ENCODE data around the gene SLC26A11.

SLC26A11 gene

DNA sequence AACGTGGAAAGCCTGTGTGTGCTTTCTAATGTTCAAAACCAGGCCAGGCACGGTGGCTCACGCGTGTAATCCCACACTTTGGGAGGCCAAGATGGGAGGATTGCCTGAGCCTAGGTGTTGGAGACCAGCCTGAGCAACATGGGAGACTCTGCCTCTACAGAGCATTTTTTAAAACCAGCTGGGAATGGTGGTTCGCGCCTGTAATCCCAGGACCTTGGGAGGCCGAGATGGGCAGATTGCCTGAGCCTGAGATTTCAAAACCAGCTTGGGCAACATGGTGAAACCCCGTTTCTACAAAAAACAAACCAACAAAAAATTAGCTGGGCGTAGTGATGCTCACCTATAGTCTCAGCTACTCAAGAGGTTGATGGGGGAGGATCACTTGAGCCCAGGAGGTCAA is 66.8 kb downstream of the SLC26A11 start:
- no peak overlapping the region for H3K4me3 ChIP-seq (ENCODE audit: control insufficient read depth, low read depth, low read length)
- DNase-seq (ENCODE audit: low read depth): no peak
- TF ChIP-seq, protein P1, sequence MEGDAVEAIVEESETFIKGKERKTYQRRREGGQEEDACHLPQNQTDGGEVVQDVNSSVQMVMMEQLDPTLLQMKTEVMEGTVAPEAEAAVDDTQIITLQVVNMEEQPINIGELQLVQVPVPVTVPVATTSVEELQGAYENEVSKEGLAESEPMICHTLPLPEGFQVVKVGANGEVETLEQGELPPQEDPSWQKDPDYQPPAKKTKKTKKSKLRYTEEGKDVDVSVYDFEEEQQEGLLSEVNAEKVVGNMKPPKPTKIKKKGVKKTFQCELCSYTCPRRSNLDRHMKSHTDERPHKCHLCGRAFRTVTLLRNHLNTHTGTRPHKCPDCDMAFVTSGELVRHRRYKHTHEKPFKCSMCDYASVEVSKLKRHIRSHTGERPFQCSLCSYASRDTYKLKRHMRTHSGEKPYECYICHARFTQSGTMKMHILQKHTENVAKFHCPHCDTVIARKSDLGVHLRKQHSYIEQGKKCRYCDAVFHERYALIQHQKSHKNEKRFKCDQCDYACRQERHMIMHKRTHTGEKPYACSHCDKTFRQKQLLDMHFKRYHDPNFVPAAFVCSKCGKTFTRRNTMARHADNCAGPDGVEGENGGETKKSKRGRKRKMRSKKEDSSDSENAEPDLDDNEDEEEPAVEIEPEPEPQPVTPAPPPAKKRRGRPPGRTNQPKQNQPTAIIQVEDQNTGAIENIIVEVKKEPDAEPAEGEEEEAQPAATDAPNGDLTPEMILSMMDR (conservative IDR thresholded peaks at IDR 0.05; ENCODE audit: control insufficient read depth, insufficient read depth, low read depth, low read length): no peak

- no peak overlapping the region for H3K4me3 ChIP-seq (ENCODE audit: control insufficient read depth, low read depth, low read length)
- TF ChIP-seq, protein P1 (conservative IDR thresholded peaks at IDR 0.05; ENCODE audit: control insufficient read depth, insufficient read depth, low read depth, low read length): no peak
- DNase-seq (ENCODE audit: low read depth): no peak
These were observed 67.8 kb downstream of the SLC26A11 start for GRCh38 chr17:80287806-80288567.

DNA sequence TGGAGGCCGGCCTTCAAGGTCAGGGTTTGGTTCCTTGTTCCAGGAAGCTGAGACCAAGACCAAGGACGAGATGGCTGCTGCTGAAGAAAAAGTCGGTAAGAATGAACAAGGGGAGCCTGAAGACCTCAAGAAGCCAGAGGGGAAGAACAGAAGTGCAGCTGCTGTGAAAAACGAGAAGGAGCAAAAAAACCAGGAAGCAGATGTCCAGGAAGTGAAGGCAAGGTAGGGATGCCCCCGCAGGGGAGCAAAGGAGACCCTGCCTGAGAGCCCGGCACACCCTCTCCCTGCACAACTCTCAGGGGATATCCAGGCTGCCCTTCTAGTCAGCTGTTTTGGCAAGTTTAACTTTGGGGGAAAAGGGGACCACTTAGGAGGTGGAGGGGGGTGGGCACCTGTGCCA is 69.4 kb downstream of the SLC26A11 start:
- H3K4me3 ChIP-seq (ENCODE audit: control insufficient read depth, low read depth, low read length): no peak overlapping the region
- DNase-seq (ENCODE audit: low read depth): no peak
- TF ChIP-seq, protein P1 (conservative IDR thresholded peaks at IDR 0.05; ENCODE audit: control insufficient read depth, insufficient read depth, low read depth, low read length): no peak

GRCh38 chr17:80290156-80290555 is 69.9 kb downstream of the SLC26A11 start:
- no peak for DNase-seq (ENCODE audit: low read depth)
- no peak overlapping the region for H3K4me3 ChIP-seq (ENCODE audit: control insufficient read depth, low read depth, low read length)
- TF ChIP-seq, protein P1 (conservative IDR thresholded peaks at IDR 0.05; ENCODE audit: control insufficient read depth, insufficient read depth, low read depth, low read length): no peak

- TF ChIP-seq, protein P1 (conservative IDR thresholded peaks at IDR 0.05; ENCODE audit: control insufficient read depth, insufficient read depth, low read depth, low read length): no peak
- DNase-seq (ENCODE audit: low read depth): no peak
- H3K4me3 ChIP-seq (ENCODE audit: control insufficient read depth, low read depth, low read length): no peak overlapping the region
These were observed 71.0 kb downstream of the SLC26A11 start for GRCh38 chr17:80291260-80291659.

DNA sequence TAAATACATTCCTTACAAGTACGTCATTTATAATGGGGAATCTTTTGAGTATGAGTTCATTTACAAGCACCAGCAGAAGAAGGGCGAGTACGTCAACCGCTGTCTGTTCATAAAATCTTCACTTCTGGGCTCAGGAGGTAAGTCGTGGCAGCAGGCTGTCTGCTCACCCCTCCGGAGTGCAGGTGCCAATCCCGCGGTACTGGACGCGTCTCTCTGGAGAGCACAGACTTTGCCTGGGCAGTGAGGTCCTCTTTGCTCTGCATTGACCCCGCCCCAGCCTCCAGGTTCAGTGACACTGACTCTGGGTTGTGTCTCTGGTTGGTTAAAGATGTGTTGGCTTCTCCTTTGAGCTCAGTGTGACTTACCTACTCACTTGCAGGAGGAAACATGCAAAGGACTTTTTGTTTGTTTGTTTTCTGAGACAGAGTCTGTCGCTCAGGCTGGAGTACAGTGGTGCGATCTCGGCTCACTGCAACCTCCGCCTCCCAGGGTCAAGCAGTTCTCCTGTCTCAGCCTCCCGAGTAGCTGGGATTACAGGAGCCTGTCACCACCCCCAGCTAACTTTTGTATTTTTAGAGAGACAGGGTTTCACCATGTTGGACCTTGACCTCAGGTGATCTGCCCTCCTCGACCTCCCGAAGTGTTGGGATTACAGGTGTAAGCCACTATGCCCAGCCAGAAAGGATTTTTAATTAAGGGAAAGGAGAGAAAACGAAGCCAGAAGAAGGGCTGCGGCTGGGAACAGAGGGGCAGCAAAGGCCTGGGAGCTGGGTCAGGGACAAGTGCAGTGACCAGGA is 71.7 kb downstream of the SLC26A11 start:
- H3K4me3 ChIP-seq (ENCODE audit: control insufficient read depth, low read depth, low read length): no peak overlapping the region
- DNase-seq (ENCODE audit: low read depth): no peak
- TF ChIP-seq, protein P1 (conservative IDR thresholded peaks at IDR 0.05; ENCODE audit: control insufficient read depth, insufficient read depth, low read depth, low read length): no peak
